ENCODE data around the gene INPP5D. TPM values are rescaled to one million over a fixed set of nuclear protein-coding genes. Genes with fewer than 3 reads are reported as not detected.
A peak's percentile ranks its signal among the peaks of the same experiment; 100 is the strongest.

INPP5D gene
- total and polyA plus RNA-seq, 2 donors (not counting 3 experiments of a cell fraction or from before 2014, with no cell fraction given) = 13.9 to 46.6 TPM

DNA sequence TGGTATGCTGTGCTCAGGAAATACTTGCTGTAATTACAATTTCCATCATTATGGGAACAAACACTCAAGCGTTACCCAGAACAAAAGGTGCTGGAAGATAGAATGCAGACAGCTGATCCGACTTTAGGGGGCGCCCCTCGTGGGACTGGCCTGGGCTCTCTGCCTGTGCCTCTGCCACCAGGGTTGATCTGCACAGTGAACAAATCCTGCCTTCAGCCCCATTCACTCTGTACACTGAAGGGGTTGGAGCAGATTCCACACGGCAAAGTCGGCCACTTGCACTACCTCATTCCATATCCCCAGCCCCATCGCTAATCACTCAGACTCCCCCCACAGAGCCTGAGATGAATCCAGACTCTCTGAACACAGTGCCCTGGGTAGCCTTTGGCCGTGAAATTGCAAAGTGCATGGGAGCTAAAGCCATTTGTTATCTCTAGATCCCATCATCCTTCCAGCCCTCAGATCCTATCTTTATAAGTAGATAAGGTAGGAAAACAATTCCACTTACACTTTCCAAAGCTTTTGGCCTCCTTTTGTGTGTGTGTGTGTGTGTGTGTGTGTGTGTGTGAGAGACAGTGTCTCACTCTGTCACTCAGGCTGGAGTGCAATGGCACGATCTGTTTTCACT lies 69.3 kb downstream of the INPP5D start:
- Histone ChIP-seq H3K27me3 (ENCODE audit: control insufficient read depth in 2 of 2, insufficient read depth in 2 of 2, low read length in 2 of 2) (no peaks in the 10 kb centered on the region), H3K9ac (replicated peaks; ENCODE audit: extremely low read depth, insufficient read depth, low read length) (no peak overlapping the region), H2AFZ (ENCODE audit: low read depth, low read length) (no peak overlapping the region), H3K4me2 (ENCODE audit: insufficient read depth, low read length) (no peak overlapping the region), H3K27ac (ENCODE audit: insufficient read depth, low read depth, low read length) (no peak overlapping the region), H3K36me3 (ENCODE audit: control insufficient read depth in 2 of 2, extremely low read depth in 1 of 2, insufficient read depth in 2 of 2, low read length in 2 of 2) (peaks cover 0 to 43% of the 10 kb centered on the region in 2 experiments), H3K4me1 (ENCODE audit: control insufficient read depth, extremely low read depth, insufficient read depth, low read length) (no peaks in the 10 kb centered on the region), H3K4me3 (replicated peaks in 1 of 3; ENCODE audit: insufficient read depth in 1 of 3, low read depth in 1 of 3, low read length in 3 of 3) (no peak overlapping the region), H4K20me1 (replicated peaks; ENCODE audit: control insufficient read depth, extremely low read depth, insufficient read depth, low read length) (no peaks in the 10 kb centered on the region), H3K9me3 (replicated peaks; ENCODE audit: control insufficient read depth, insufficient read depth, low read length) (no peaks in the 10 kb centered on the region), H3K79me2 (ENCODE audit: control insufficient read depth, insufficient read depth, low read length) (no peaks in the 10 kb centered on the region), H3K9me1 (replicated peaks; ENCODE audit: control insufficient read depth, extremely low read depth, insufficient read depth, low read length) (no peaks in the 10 kb centered on the region)
- no peak for FAIRE-seq
- DNase-seq (ENCODE audit: low read depth, low spot score) = peak; percentile 32
- CTCF ChIA-PET = interaction anchor here (0.9 to 1.5 kb wide), 3 partner anchors 9 to 100 kb away, joined by 3 to 4 read pairs (median 4); no protein-coding TSS in a partner anchor
- no TSS peak for BruUV-seq (replicated peaks)
- POLR2A ChIA-PET = no interaction called here
- dilution Hi-C loops (cut with MboI; ENCODE audit: extremely low pct_ligation_motif_present, low sequenced_read_pairs) (no loop called here), intact Hi-C loops (cut with micrococcal nuclease) (no loop called here)
- no peak for TF ChIP-seq MYC (IDR thresholded peaks at IDR 0.05; ENCODE audit: low read depth, low read length)
- TF ChIP-seq, protein P1, sequence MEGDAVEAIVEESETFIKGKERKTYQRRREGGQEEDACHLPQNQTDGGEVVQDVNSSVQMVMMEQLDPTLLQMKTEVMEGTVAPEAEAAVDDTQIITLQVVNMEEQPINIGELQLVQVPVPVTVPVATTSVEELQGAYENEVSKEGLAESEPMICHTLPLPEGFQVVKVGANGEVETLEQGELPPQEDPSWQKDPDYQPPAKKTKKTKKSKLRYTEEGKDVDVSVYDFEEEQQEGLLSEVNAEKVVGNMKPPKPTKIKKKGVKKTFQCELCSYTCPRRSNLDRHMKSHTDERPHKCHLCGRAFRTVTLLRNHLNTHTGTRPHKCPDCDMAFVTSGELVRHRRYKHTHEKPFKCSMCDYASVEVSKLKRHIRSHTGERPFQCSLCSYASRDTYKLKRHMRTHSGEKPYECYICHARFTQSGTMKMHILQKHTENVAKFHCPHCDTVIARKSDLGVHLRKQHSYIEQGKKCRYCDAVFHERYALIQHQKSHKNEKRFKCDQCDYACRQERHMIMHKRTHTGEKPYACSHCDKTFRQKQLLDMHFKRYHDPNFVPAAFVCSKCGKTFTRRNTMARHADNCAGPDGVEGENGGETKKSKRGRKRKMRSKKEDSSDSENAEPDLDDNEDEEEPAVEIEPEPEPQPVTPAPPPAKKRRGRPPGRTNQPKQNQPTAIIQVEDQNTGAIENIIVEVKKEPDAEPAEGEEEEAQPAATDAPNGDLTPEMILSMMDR (IDR thresholded peaks at IDR 0.05; ENCODE audit: extremely low read depth in 1 of 2, insufficient read depth in 1 of 2, low read depth in 1 of 2, low read length in 2 of 2) = peak; percentile 29 to 49

- Histone ChIP-seq H2AFZ (ENCODE audit: low read depth, low read length) (no peak overlapping the region), H3K27ac (ENCODE audit: insufficient read depth, low read depth, low read length) (no peak overlapping the region), H3K4me2 (ENCODE audit: insufficient read depth, low read length) (no peak overlapping the region), H3K9me3 (replicated peaks; ENCODE audit: control insufficient read depth, insufficient read depth, low read length) (no peaks in the 10 kb centered on the region), H3K4me1 (ENCODE audit: control insufficient read depth, extremely low read depth, insufficient read depth, low read length) (no peaks in the 10 kb centered on the region), H3K9me1 (replicated peaks; ENCODE audit: control insufficient read depth, extremely low read depth, insufficient read depth, low read length) (no peaks in the 10 kb centered on the region), H3K79me2 (ENCODE audit: control insufficient read depth, insufficient read depth, low read length) (no peaks in the 10 kb centered on the region), H3K4me3 (replicated peaks in 1 of 3; ENCODE audit: insufficient read depth in 1 of 3, low read depth in 1 of 3, low read length in 3 of 3) (no peak overlapping the region), H4K20me1 (replicated peaks; ENCODE audit: control insufficient read depth, extremely low read depth, insufficient read depth, low read length) (no peaks in the 10 kb centered on the region), H3K27me3 (ENCODE audit: control insufficient read depth in 2 of 2, insufficient read depth in 2 of 2, low read length in 2 of 2) (no peaks in the 10 kb centered on the region), H3K36me3 (ENCODE audit: control insufficient read depth in 2 of 2, extremely low read depth in 1 of 2, insufficient read depth in 2 of 2, low read length in 2 of 2) (peaks cover 0 to 38% of the 10 kb centered on the region in 2 experiments), H3K9ac (replicated peaks; ENCODE audit: extremely low read depth, insufficient read depth, low read length) (no peak overlapping the region)
- ChIA-PET CTCF (interaction anchor here (1.0 to 1.5 kb wide), 4 partner anchors 23 to 101 kb away, joined by 3 to 4 read pairs (median 4); partner anchors contain the start of gene INPP5D), POLR2A (no interaction called here)
- DNase-seq (ENCODE audit: low read depth, low spot score) (no peak), FAIRE-seq (no peak)
- TF ChIP-seq POLR2AphosphoS5 (IDR thresholded peaks at IDR 0.05; ENCODE audit: insufficient read depth, low read depth, low read length) = no peak
- no peak for TF ChIP-seq EZH2 (IDR thresholded peaks at IDR 0.05; ENCODE audit: borderline replicate concordance, low read depth, low read length, severe bottlenecking)
- no peak for TF ChIP-seq MAX (IDR thresholded peaks at IDR 0.05; ENCODE audit: insufficient read depth, insufficient read length)
- no peak for TF ChIP-seq GATA2 (IDR thresholded peaks at IDR 0.05; ENCODE audit: insufficient read depth, insufficient read length, low read depth, low read length)
- no peak for TF ChIP-seq FOS (IDR thresholded peaks at IDR 0.05; ENCODE audit: borderline replicate concordance, insufficient read depth, low read length)
- TF ChIP-seq POLR2A (IDR thresholded peaks at IDR 0.05; ENCODE audit: low read depth, low read length) = no peak
- TF ChIP-seq MYC (IDR thresholded peaks at IDR 0.05; ENCODE audit: low read depth, low read length) = no peak
- TF ChIP-seq JUN (IDR thresholded peaks at IDR 0.05; ENCODE audit: borderline replicate concordance, insufficient read depth, insufficient read length, low read depth) = no peak
- TF ChIP-seq, protein P1 (IDR thresholded peaks at IDR 0.05; ENCODE audit: extremely low read depth in 1 of 2, insufficient read depth in 1 of 2, low read depth in 1 of 2, low read length in 2 of 2) = no peak
- no TSS peak for BruUV-seq (replicated peaks)
- intact Hi-C loops (cut with micrococcal nuclease) = no loop called here
- dilution Hi-C loops (cut with MboI; ENCODE audit: extremely low pct_ligation_motif_present, low sequenced_read_pairs) = no loop called here
These were observed 69.9 kb downstream of the INPP5D start for GRCh38 chr2:233130024-233130423.

Measured in endothelial cell of umbilical vein (primary cell).